ENCODE measurements around the gene RBM38.

The RBM38 gene

GRCh38 chr20:57439993-57440392 is 48.8 kb downstream of the RBM38 start:
- DNase-seq = no peak

- DNase-seq = peak; percentile 56
Measured at GRCh38 chr20:57440678-57441509, 49.7 kb downstream of the RBM38 start.

- no peak for DNase-seq
Measured at GRCh38 chr20:57441510-57442154, 50.4 kb downstream of the RBM38 start.

- no peak for DNase-seq
Measured at GRCh38 chr20:57442158-57442887, 51.1 kb downstream of the RBM38 start.

- no peak for DNase-seq
Measured at GRCh38 chr20:57442888-57443239, 51.7 kb downstream of the RBM38 start.

GRCh38 chr20:57443349-57444265 is 52.4 kb downstream of the RBM38 start:
- DNase-seq = no peak

- DNase-seq = no peak
Measured at GRCh38 chr20:57444394-57445048, 53.3 kb downstream of the RBM38 start.

- no peak for DNase-seq
Measured at GRCh38 chr20:57445298-57445697, 54.1 kb downstream of the RBM38 start.

GRCh38 chr20:57445774-57446173 is 54.6 kb downstream of the RBM38 start:
- no peak for DNase-seq

GRCh38 chr20:57448764-57449354 is 57.7 kb downstream of the RBM38 start:
- DNase-seq = no peak

GRCh38 chr20:57449398-57450354 is 58.5 kb downstream of the RBM38 start:
- DNase-seq = no peak

- no peak for DNase-seq
Measured at GRCh38 chr20:57450419-57450818, 59.2 kb downstream of the RBM38 start.

GRCh38 chr20:57450931-57451330 is 59.7 kb downstream of the RBM38 start:
- DNase-seq = no peak

GRCh38 chr20:57451431-57451794 is 60.2 kb downstream of the RBM38 start:
- DNase-seq = no peak

- DNase-seq = no peak
Measured at GRCh38 chr20:57451795-57452661, 60.8 kb downstream of the RBM38 start.

GRCh38 chr20:57455386-57455785 is 64.2 kb downstream of the RBM38 start:
- DNase-seq = no peak

- DNase-seq = no peak
Measured at GRCh38 chr20:57456116-57456515, 64.9 kb downstream of the RBM38 start.

GRCh38 chr20:57457243-57458095 is 66.3 kb downstream of the RBM38 start:
- no peak for DNase-seq

Data from NCI-H2171 treated with DMSO at 0.1 percent for 48 hours (cell line).